ENCODE data around the gene SLC25A42. TPM values are rescaled to one million over a fixed set of nuclear protein-coding genes. Genes with fewer than 3 reads are reported as not detected.

Gene SLC25A42
- total and polyA plus RNA-seq, 2 of the 13 experiments (the other 11 are each of a cell fraction or from before 2014, with no cell fraction given), result 12.8 to 18.3 TPM

DNA sequence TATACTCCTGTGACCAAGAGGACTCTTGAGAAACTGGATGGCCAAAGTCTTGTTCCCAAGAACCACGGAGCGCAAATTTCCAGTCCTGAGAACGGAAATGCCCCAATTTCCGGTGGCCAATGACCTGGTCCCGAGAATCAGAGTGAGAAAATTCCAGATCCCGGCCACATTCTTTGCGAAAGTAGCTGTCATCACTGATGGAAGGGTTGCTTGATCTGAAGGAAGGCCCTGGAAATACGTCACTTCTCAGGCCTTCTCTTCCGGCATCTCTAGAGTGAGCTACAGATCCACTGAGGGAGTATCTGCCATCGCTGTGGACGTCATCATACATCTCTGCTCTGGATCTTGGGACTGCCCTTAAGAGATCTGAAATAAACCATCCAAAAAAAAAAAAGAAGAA is 37.9 kb upstream of the SLC25A42 start (continued):
- TF ChIP-seq, protein P1, sequence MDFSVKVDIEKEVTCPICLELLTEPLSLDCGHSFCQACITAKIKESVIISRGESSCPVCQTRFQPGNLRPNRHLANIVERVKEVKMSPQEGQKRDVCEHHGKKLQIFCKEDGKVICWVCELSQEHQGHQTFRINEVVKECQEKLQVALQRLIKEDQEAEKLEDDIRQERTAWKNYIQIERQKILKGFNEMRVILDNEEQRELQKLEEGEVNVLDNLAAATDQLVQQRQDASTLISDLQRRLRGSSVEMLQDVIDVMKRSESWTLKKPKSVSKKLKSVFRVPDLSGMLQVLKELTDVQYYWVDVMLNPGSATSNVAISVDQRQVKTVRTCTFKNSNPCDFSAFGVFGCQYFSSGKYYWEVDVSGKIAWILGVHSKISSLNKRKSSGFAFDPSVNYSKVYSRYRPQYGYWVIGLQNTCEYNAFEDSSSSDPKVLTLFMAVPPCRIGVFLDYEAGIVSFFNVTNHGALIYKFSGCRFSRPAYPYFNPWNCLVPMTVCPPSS (IDR thresholded peaks at IDR 0.05), result no peak

DNA sequence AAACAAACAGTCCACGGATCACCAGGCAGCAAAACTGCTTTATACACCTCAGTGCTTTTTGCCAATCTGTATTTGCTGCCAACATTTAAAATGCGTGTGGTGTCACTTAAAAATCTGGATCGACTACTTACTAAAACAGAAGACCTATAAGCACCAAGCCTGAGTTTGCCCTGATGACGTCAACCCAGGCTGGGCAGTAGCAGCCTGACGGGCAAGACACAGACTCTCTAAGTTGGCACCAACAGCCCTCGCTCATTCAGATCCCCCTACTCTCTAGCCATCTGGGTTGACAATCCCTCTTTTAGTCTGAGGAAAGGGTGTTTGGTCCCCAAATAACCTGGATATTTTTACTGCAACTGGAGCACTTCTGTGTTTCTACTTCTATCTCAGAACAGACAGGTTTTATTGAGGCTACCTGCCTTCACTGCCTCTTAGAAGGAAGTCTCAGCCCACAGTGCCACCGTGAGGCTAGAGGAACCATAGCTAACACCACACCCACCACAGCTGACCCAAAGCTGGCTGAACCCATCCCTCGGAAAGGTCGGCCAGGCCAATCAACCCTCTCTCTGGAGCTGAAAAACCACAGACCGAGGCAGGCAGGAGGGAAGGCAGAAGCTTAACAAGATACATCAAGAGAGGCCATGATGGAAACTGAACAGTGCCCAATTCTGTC is 37.4 kb upstream of the SLC25A42 start:
- Histone ChIP-seq H3K9me3 (ENCODE audit: low read length) (no peaks in the 10 kb centered on the region), H3K9ac (ENCODE audit: insufficient read depth, low read depth, low read length) (no peak overlapping the region), H4K20me1 (ENCODE audit: insufficient read depth, low read length) (peaks cover 9% of the 10 kb centered on the region; the same call in 1 of the 2 replicates), H3K27ac (ENCODE audit: extremely low read length, insufficient read depth, low read length) (no peak overlapping the region), H3K36me3 (replicated peaks in 1 of 2; ENCODE audit: control insufficient read depth in 1 of 2, insufficient read depth in 2 of 2, low read length in 2 of 2) (peaks cover 21 to 73% of the 10 kb centered on the region in 2 experiments), H3K4me1 (ENCODE audit: insufficient read depth, low read length) (peaks cover 54% of the 10 kb centered on the region), H3K79me2 (ENCODE audit: insufficient read depth, low read length) (peaks cover 18% of the 10 kb centered on the region), H2AFZ (ENCODE audit: low read length) (no peak overlapping the region), H3K27me3 (ENCODE audit: control insufficient read depth in 1 of 2, insufficient read depth in 2 of 2, low read length in 2 of 2) (no peaks in the 10 kb centered on the region), H3K4me2 (ENCODE audit: low read depth, low read length) (no peak overlapping the region), H3K4me3 (replicated peaks in 1 of 3; ENCODE audit: insufficient read depth in 1 of 3, low read depth in 2 of 3, low read length in 3 of 3) (no peak overlapping the region)
- in situ Hi-C loops (cut with HindIII; ENCODE audit: extremely low pct_ligation_motif_present, low pct_unique_long_range_greater_than_20kb) (no loop called here), intact Hi-C loops (cut with micrococcal nuclease; ENCODE audit: unreplicated experiment) (no loop called here)
- POLR2A ChIA-PET, result no interaction called here
- CTCF ChIA-PET (ENCODE audit: low intra/inter-chr PET ratio, low total read pairs), result no interaction called here
- TF ChIP-seq NR1H2 (CRISPR knock-in tag; IDR thresholded peaks at IDR 0.05; ENCODE audit: borderline replicate concordance, low read depth) (no peak), MED8 (CRISPR knock-in tag; IDR thresholded peaks at IDR 0.05; ENCODE audit: insufficient replicate concordance) (peak; percentile 28), SMARCC2 (IDR thresholded peaks at IDR 0.05) (no peak), ZNF101 (CRISPR knock-in tag; IDR thresholded peaks at IDR 0.05; ENCODE audit: borderline replicate concordance, low read depth) (no peak), ZSCAN21 (CRISPR knock-in tag; IDR thresholded peaks at IDR 0.05; ENCODE audit: borderline replicate concordance) (no peak), TFAP4 (IDR thresholded peaks at IDR 0.05; ENCODE audit: borderline replicate concordance, low read depth) (peak; percentile 30; the same call in 1 of the 2 replicates), STAG1 (CRISPR knock-in tag; IDR thresholded peaks at IDR 0.05) (peak; percentile 51), HOXD1 (CRISPR knock-in tag; IDR thresholded peaks at IDR 0.05) (no peak), PRPF4 (IDR thresholded peaks at IDR 0.05; ENCODE audit: low read depth, low read length, poor library complexity, severe bottlenecking) (no peak), MAFG (CRISPR knock-in tag; IDR thresholded peaks at IDR 0.05) (no peak), LCORL (IDR thresholded peaks at IDR 0.05) (no peak), LCORL (CRISPR knock-in tag; IDR thresholded peaks at IDR 0.05) (no peak)
- TF ChIP-seq, protein P2, sequence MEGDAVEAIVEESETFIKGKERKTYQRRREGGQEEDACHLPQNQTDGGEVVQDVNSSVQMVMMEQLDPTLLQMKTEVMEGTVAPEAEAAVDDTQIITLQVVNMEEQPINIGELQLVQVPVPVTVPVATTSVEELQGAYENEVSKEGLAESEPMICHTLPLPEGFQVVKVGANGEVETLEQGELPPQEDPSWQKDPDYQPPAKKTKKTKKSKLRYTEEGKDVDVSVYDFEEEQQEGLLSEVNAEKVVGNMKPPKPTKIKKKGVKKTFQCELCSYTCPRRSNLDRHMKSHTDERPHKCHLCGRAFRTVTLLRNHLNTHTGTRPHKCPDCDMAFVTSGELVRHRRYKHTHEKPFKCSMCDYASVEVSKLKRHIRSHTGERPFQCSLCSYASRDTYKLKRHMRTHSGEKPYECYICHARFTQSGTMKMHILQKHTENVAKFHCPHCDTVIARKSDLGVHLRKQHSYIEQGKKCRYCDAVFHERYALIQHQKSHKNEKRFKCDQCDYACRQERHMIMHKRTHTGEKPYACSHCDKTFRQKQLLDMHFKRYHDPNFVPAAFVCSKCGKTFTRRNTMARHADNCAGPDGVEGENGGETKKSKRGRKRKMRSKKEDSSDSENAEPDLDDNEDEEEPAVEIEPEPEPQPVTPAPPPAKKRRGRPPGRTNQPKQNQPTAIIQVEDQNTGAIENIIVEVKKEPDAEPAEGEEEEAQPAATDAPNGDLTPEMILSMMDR (CRISPR knock-in tag; IDR thresholded peaks at IDR 0.05), result peak; percentile 61
- WGBS (ENCODE audit: low lambda C conversion rate), result 77% methylated on average over 10 of the region's 10 CpGs
- ATAC-seq, result peak; percentile 78
- no TSS peak for BruUV-seq (replicated peaks)
- peak; percentile 18 for FAIRE-seq
- DNase-seq (ENCODE audit: low spot score), result peak; percentile 24

All from HepG2 (cell line).